Peyer's patch (tissue), 4 donors: ENCODE results near the gene RNF166.

Source experiments
- POLR2A ChIP-seq, 2 donors: fragments of 450-650 bp; IDR thresholded peaks; one replicate each; pipeline ENCODE4 v1.5.1; 2017; ENCODE audit warnings: antibody characterized with exemption in 2 of 2, mild to moderate bottlenecking in 2 of 2, moderate library complexity in 2 of 2
- TF ChIP-seq, protein P1 (sequence below), 6 experiments: fragments of 450-650 bp in 4 of 6; fragments of 200-600 bp in 2 of 6; sonication (generic) in 1 of 6; IDR thresholded peaks; one replicate each; pipeline ENCODE4 v1.5.1; 2017 to 2019; ENCODE audit warnings: antibody characterized with exemption in 6 of 6, mild to moderate bottlenecking in 3 of 6, moderate library complexity in 1 of 6

DNA sequence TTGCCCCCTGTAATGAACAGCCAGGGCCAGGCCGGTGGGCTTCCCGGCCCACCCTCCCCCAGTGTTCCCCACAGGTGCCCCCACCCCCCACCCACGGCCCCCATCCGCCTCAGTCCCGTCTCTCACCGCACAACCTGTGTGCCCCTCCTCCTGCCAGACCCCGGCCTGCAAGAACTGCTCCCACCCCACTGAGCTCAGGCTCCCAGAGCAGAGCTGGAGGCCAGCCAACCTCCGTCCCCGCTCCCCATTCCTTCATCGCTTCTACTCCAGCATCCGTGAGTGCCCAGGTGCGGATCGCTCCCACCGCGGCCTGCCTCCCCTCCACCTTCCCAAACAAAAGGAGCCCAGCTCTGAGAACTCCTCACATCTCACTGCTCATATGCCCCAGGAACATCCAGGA is 47.5 kb downstream of the RNF166 start:
- TF ChIP-seq, protein P1, sequence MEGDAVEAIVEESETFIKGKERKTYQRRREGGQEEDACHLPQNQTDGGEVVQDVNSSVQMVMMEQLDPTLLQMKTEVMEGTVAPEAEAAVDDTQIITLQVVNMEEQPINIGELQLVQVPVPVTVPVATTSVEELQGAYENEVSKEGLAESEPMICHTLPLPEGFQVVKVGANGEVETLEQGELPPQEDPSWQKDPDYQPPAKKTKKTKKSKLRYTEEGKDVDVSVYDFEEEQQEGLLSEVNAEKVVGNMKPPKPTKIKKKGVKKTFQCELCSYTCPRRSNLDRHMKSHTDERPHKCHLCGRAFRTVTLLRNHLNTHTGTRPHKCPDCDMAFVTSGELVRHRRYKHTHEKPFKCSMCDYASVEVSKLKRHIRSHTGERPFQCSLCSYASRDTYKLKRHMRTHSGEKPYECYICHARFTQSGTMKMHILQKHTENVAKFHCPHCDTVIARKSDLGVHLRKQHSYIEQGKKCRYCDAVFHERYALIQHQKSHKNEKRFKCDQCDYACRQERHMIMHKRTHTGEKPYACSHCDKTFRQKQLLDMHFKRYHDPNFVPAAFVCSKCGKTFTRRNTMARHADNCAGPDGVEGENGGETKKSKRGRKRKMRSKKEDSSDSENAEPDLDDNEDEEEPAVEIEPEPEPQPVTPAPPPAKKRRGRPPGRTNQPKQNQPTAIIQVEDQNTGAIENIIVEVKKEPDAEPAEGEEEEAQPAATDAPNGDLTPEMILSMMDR (IDR thresholded peaks at IDR 0.05) = no peak
- no peak for TF ChIP-seq POLR2A (IDR thresholded peaks at IDR 0.05)
